ENCODE measurements around the gene MED25. TPM values are rescaled to one million over a fixed set of nuclear protein-coding genes. Genes with fewer than 3 reads are reported as not detected.
A peak's percentile ranks its signal among the peaks of the same experiment; 100 is the strongest.

Gene MED25
- total and polyA plus RNA-seq, 2 of the 8 experiments (the other 6 are each of a cell fraction or from before 2014, with no cell fraction given), result 21.6 to 71.4 TPM

- peak; percentile 59; the same call in 1 of the 2 replicates for TF ChIP-seq RBBP5 (IDR thresholded peaks at IDR 0.05; ENCODE audit: borderline replicate concordance, low read depth, low read length)
- no peak for TF ChIP-seq SUZ12 (IDR thresholded peaks at IDR 0.05; ENCODE audit: low read length)
- no peak for TF ChIP-seq RNF2 (IDR thresholded peaks at IDR 0.05; ENCODE audit: borderline replicate concordance, low read depth, low read length, missing control alignments, poor library complexity, severe bottlenecking)
- TF ChIP-seq SP1 (IDR thresholded peaks at IDR 0.05; ENCODE audit: low read depth, low read length), result peak; percentile 82
- TF ChIP-seq TCF12 (IDR thresholded peaks at IDR 0.05; ENCODE audit: low read depth, low read length), result peak; percentile 67; the same call in 1 of the 2 replicates
- peak; percentile 65 for TF ChIP-seq SIX5 (IDR thresholded peaks at IDR 0.05; ENCODE audit: low read depth, low read length)
- TF ChIP-seq BCL11A (IDR thresholded peaks at IDR 0.05; ENCODE audit: low read depth in 2 of 2, low read length in 2 of 2), result no peak
- TF ChIP-seq EZH2 (IDR thresholded peaks at IDR 0.05; ENCODE audit: low read depth, low read length, severe bottlenecking), result no peak
- peak; percentile 66; the same call in 1 of the 2 replicates for TF ChIP-seq GABPA (IDR thresholded peaks at IDR 0.05; ENCODE audit: borderline replicate concordance, insufficient read depth, low read length)
- no peak for TF ChIP-seq FOSL1 (IDR thresholded peaks at IDR 0.05; ENCODE audit: insufficient read depth, low read depth, low read length)
- peak; percentile 86 for TF ChIP-seq MAX (IDR thresholded peaks at IDR 0.05)
- TF ChIP-seq POLR2A (IDR thresholded peaks at IDR 0.05; ENCODE audit: control extremely low read depth in 1 of 2, low read depth in 2 of 2, low read length in 2 of 2), result peak in 1 of 2 experiments; percentile 70; a peak in 2 of 3 replicates
- TF ChIP-seq CTBP2 (IDR thresholded peaks at IDR 0.05; ENCODE audit: borderline replicate concordance, insufficient read depth, insufficient read length, low read length), result no peak
- peak; percentile 10; the same call in 1 of the 2 replicates for TF ChIP-seq CHD2 (IDR thresholded peaks at IDR 0.05; ENCODE audit: low read length)
- peak; percentile 46 to 53 (median 48) for TF ChIP-seq CTCF (IDR thresholded peaks at IDR 0.05; ENCODE audit: control extremely low read depth in 1 of 3, insufficient read depth in 1 of 3, low read depth in 1 of 3, low read length in 3 of 3)
- TF ChIP-seq TEAD4 (IDR thresholded peaks at IDR 0.05; ENCODE audit: low read depth, low read length), result peak; percentile 81
- peak; percentile 90; the same call in 1 of the 2 replicates for TF ChIP-seq SP4 (IDR thresholded peaks at IDR 0.05; ENCODE audit: low read length)
- TF ChIP-seq GTF2F1 (IDR thresholded peaks at IDR 0.05; ENCODE audit: borderline replicate concordance, low read depth, low read length), result no peak
Measured at GRCh38 chr19:49812997-49813861, 4.9 kb upstream of the MED25 start, which contains the start of gene FUZ (continued).
